Lower leg skin (tissue), 3 donors: ENCODE data around the gene PRKAR1A.

Source experiments
- POLR2A ChIP-seq, 2 donors: fragments of 450-650 bp; IDR thresholded peaks; one replicate each; pipeline ENCODE4 v1.6.1; 2016 to 2017; ENCODE audit warnings: antibody characterized with exemption in 2 of 2, mild to moderate bottlenecking in 1 of 2, moderate library complexity in 1 of 2
- TF ChIP-seq, protein P1 (sequence below), 3 donors: fragments of 450-650 bp; IDR thresholded peaks; one replicate each; pipeline ENCODE4 v1.5.1; 2016; ENCODE audit warnings: antibody characterized with exemption in 3 of 3, mild to moderate bottlenecking in 3 of 3, moderate library complexity in 2 of 3

DNA sequence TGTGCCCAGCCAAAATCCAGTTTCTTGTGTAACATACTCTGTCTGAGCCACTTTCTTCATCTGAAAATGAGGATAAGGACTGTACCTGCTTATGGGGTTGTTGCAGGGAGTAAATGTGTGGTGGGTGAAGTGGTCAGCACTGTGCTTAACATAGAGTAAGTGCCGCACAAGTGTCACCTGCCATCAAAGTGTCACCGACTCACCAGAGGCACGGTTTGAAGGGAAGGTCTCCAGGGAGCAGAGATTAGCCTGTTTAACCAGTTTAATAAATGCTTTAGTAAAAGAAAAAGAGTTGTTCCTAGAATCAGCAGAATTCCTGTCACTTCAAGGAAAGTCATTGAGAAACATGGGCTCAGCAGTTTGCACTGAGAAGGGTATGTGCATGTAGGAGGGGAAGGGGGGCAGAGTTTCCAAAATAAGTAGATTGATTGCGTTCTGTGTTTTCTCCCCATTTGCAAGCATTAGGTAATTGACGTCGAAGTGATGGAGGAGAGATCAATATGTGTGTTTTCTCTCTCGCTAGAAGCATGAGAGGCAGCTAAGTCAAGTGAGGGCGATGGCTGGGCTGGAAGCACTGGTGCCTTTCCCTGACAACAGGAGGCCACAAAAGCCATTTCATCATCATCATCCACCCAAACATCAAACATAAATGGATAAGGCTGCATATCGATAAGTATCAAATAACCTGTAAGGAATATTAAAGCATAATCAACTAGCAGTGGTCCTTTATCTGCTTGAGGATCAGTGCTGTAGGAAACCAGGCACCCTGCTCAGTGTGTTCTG lies 69.8 kb downstream of the PRKAR1A start:
- TF ChIP-seq, protein P1, sequence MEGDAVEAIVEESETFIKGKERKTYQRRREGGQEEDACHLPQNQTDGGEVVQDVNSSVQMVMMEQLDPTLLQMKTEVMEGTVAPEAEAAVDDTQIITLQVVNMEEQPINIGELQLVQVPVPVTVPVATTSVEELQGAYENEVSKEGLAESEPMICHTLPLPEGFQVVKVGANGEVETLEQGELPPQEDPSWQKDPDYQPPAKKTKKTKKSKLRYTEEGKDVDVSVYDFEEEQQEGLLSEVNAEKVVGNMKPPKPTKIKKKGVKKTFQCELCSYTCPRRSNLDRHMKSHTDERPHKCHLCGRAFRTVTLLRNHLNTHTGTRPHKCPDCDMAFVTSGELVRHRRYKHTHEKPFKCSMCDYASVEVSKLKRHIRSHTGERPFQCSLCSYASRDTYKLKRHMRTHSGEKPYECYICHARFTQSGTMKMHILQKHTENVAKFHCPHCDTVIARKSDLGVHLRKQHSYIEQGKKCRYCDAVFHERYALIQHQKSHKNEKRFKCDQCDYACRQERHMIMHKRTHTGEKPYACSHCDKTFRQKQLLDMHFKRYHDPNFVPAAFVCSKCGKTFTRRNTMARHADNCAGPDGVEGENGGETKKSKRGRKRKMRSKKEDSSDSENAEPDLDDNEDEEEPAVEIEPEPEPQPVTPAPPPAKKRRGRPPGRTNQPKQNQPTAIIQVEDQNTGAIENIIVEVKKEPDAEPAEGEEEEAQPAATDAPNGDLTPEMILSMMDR (IDR thresholded peaks at IDR 0.05), result no peak
- no peak for TF ChIP-seq POLR2A (IDR thresholded peaks at IDR 0.05)
